HepG2 (cell line): ENCODE measurements around the gene CUL5. TPM values are rescaled to one million over a fixed set of nuclear protein-coding genes. Genes with fewer than 3 reads are reported as not detected.

Experiments used
- ATAC-seq: fragments of 200-7000 bp; cut with Tn5 transposase; 3 replicates; pipeline ENCODE4 v1.9.1; 2020; ENCODE audit warnings: mild to moderate bottlenecking, moderate library complexity
- BruUV-seq: library from RNA; stranded (reverse); fragments of 400-500 nt; replicated peaks from 2 replicates; lab custom pipeline; 2021; lab: Mats Ljungman, UMichigan
- CTCF ChIA-PET: fragments of 300-600 bp; formaldehyde crosslinking; extraction: SDS; loops from one replicate; lab custom pipeline; 2021; ENCODE audit warnings: low total read pairs, inconsistent platforms, low intra/inter-chr PET ratio; lab: Yijun Ruan, JAX
- POLR2A ChIA-PET: fragments of 350-600 bp; sonication (Branson Sonifier 250); formaldehyde crosslinking; loops from one replicate; lab custom pipeline; 2020; ENCODE audit warnings: antibody characterized with exemption, inconsistent platforms; lab: Yijun Ruan, JAX
- DNase-seq: peaks from one replicate; pipeline ENCODE4 v3.0.0-alpha.2; 2015; ENCODE audit warnings: low spot score
- FAIRE-seq: peaks from 3 replicates; lab custom pipeline; 2011; peaks lifted over from hg19 to GRCh38; lab: Jason Lieb, UNC
- H2AFZ ChIP-seq: one replicate; pipeline ENCODE4 v1.6.1; 2011; ENCODE audit warnings: low read length, inconsistent platforms
- H3K27ac ChIP-seq: fragments of 300-600 bp; 3 replicates; pipeline ENCODE4 v1.8.0; 2011; ENCODE audit warnings: mixed run types, mild to moderate bottlenecking, mixed read lengths, low read length, inconsistent platforms; ENCODE audit not compliant: insufficient read depth; ENCODE audit errors: extremely low read length
- H3K27me3 ChIP-seq, 2 experiments: fragments of 200-600 bp in 1 of 2; 2 replicates in 1 of 2; 3 replicates in 1 of 2; pipeline versions ENCODE4 v1.6.0 to v1.8.0; 2011; ENCODE audit warnings: low read length in 2 of 2, mild to moderate bottlenecking in 2 of 2, moderate library complexity in 2 of 2, inconsistent platforms in 1 of 2; ENCODE audit not compliant: insufficient read depth in 2 of 2, control insufficient read depth in 1 of 2
- H3K36me3 ChIP-seq, 2 experiments: fragments of 200-600 bp in 1 of 2; replicated peaks in 1 of 2; 2 replicates in 1 of 2; 3 replicates in 1 of 2; pipeline versions ENCODE4 v1.5.1 to v1.8.0; 2011; ENCODE audit warnings: low read length in 2 of 2, inconsistent platforms in 1 of 2; ENCODE audit not compliant: insufficient read depth in 2 of 2, control insufficient read depth in 1 of 2
- H3K4me1 ChIP-seq: 2 replicates; pipeline ENCODE4 v1.5.1; 2012; ENCODE audit warnings: low read length, inconsistent platforms; ENCODE audit not compliant: insufficient read depth
- H3K4me2 ChIP-seq: 2 replicates; pipeline ENCODE4 v1.6.0; 2011; ENCODE audit warnings: low read depth, low read length, inconsistent platforms
- H3K4me3 ChIP-seq, 3 experiments: fragments of 200-600 bp in 1 of 3; sonication (generic), shearing (Covaris generic) in 1 of 3; replicated peaks in 1 of 3; 2 replicates each; pipeline ENCODE4 v1.5.1; 2011 to 2016; ENCODE audit warnings: low read length in 3 of 3, inconsistent platforms in 2 of 3, low read depth in 2 of 3, mild to moderate bottlenecking in 2 of 3, control low read depth in 1 of 3, mixed read lengths in 1 of 3; ENCODE audit not compliant: insufficient read depth in 1 of 3
- H3K79me2 ChIP-seq: one replicate; pipeline ENCODE4 v1.6.1; 2011; ENCODE audit warnings: low read length, inconsistent platforms; ENCODE audit not compliant: insufficient read depth
- H3K9ac ChIP-seq: 2 replicates; pipeline ENCODE4 v1.6.0; 2011; ENCODE audit warnings: mild to moderate bottlenecking, low read depth, low read length, inconsistent platforms; ENCODE audit not compliant: insufficient read depth
- H3K9me3 ChIP-seq: 2 replicates; pipeline ENCODE4 v1.5.1; 2012; ENCODE audit warnings: mild to moderate bottlenecking, low read length
- H4K20me1 ChIP-seq: 2 replicates; pipeline ENCODE4 v1.6.0; 2011; ENCODE audit warnings: inconsistent platforms, mild to moderate bottlenecking, low read length, moderate library complexity; ENCODE audit not compliant: insufficient read depth
- ATF7 ChIP-seq, 2 experiments: fragments of 450-650 bp in 1 of 2; sonication (generic) in 1 of 2; formaldehyde crosslinking in 1 of 2; IDR thresholded peaks; 2 replicates each; pipeline versions ENCODE4 v1.4.0 to v1.6.1; 2016 to 2020; ENCODE audit warnings: antibody characterized with exemption in 1 of 2, mild to moderate bottlenecking in 1 of 2, missing genetic modification reagents in 1 of 2
- CHCHD3 ChIP-seq: sonication (generic); formaldehyde crosslinking; IDR thresholded peaks from 2 replicates; pipeline ENCODE4 v1.8.0; 2022; ENCODE audit warnings: mild to moderate bottlenecking, missing genetic modification reagents, moderate library complexity
- HNRNPL ChIP-seq: fragments of 200-400 bp; formaldehyde crosslinking; IDR thresholded peaks from 2 replicates; pipeline ENCODE4 v1.6.1; 2017; ENCODE audit warnings: mild to moderate bottlenecking, low read depth, low read length
- NR1H2 ChIP-seq: sonication (generic); formaldehyde crosslinking; IDR thresholded peaks from 2 replicates; pipeline ENCODE4 v1.8.1; 2022; ENCODE audit warnings: low read depth, missing genetic modification reagents, borderline replicate concordance
- RELA ChIP-seq: sonication (generic); formaldehyde crosslinking; IDR thresholded peaks from 2 replicates; pipeline ENCODE4 v1.4.0; 2020; ENCODE audit warnings: missing genetic modification reagents
- ZBTB42 ChIP-seq: sonication (generic); formaldehyde crosslinking; IDR thresholded peaks from 2 replicates; pipeline ENCODE4 v1.5.0; 2020; ENCODE audit warnings: mild to moderate bottlenecking, missing genetic modification reagents
- ZFP36L1 ChIP-seq: sonication (generic); formaldehyde crosslinking; IDR thresholded peaks from 2 replicates; pipeline ENCODE4 v1.8.0; 2022; ENCODE audit warnings: mild to moderate bottlenecking, missing genetic modification reagents, moderate library complexity
- ZKSCAN8 ChIP-seq: IDR thresholded peaks from 2 replicates; pipeline ENCODE4 v1.6.1; 2016; ENCODE audit warnings: borderline replicate concordance, missing genetic modification reagents, missing compliant biosample characterization
- ZNF33B ChIP-seq: sonication (generic); formaldehyde crosslinking; IDR thresholded peaks from 2 replicates; pipeline ENCODE4 v1.5.1; 2020; ENCODE audit warnings: mild to moderate bottlenecking, missing genetic modification reagents
- ZNF614 ChIP-seq: IDR thresholded peaks from 2 replicates; pipeline ENCODE4 v1.6.1; 2018; ENCODE audit warnings: missing biosample characterization, missing genetic modification reagents, inconsistent platforms, borderline replicate concordance
- ZNF652 ChIP-seq: IDR thresholded peaks from 2 replicates; pipeline ENCODE4 v1.6.1; 2016; ENCODE audit warnings: low read depth, borderline replicate concordance
- ZNF891 ChIP-seq: sonication (generic); formaldehyde crosslinking; IDR thresholded peaks from 2 replicates; pipeline ENCODE4 v1.5.0; 2020; ENCODE audit warnings: mild to moderate bottlenecking, missing genetic modification reagents
- ZSCAN9 ChIP-seq: IDR thresholded peaks from 2 replicates; pipeline ENCODE4 v1.6.1; 2016; ENCODE audit warnings: borderline replicate concordance
- WGBS: methylation state at CpG from one replicate; pipeline ENCODE4 v1.1.6; 2017; ENCODE audit warnings: low lambda C conversion rate; 5-methylcytosine and 5-hydroxymethylcytosine counted together
- in situ Hi-C: cut with HindIII; loops from 2 replicates; pipeline ENCODE4 v1.10.0; 2017; ENCODE audit warnings: low pct_unique_long_range_greater_than_20kb; ENCODE audit not compliant: extremely low pct_ligation_motif_present
- intact Hi-C: fragments of 100-400 bp; cut with micrococcal nuclease; formaldehyde crosslinking; loops from one replicate; pipeline ENCODE4 v1.10.0; 2022; ENCODE audit not compliant: unreplicated experiment
- polyA plus RNA-seq, 8 experiments: library from polyadenylated mRNA; depleted of rRNA in 3 of 8; stranded (reverse) in 7 of 8; unstranded in 1 of 8; fragments of >200 nt; fragmentation: Illumina TruSeq in 4 of 8; extraction: Trizol in 4 of 8; gene quantifications; 2 replicates each; pipeline versions ENCODE4 v1.2.1 to v1.2.3, GENCODE V29; 2011 to 2016; ENCODE audit warnings: low read depth in 4 of 8, missing spikeins in 1 of 8, mixed read lengths in 1 of 8; ENCODE audit not compliant: insufficient read depth in 1 of 8
- total RNA-seq, 5 experiments: library from RNA; depleted of rRNA; stranded (reverse); fragments of >200 nt; fragmentation: Illumina TruSeq; extraction: Trizol; gene quantifications; 2 replicates each; pipeline ENCODE4 v1.2.3, GENCODE V29; 2016; ENCODE audit warnings: low read depth in 1 of 5
- TF ChIP-seq, protein P1 (sequence below): sonication (generic); formaldehyde crosslinking; IDR thresholded peaks from 2 replicates; pipeline ENCODE4 v1.9.0; 2021; ENCODE audit warnings: missing genetic modification reagents, borderline replicate concordance

CUL5 gene
- total and polyA plus RNA-seq, 2 of the 13 experiments (the other 11 are each of a cell fraction or from before 2014, with no cell fraction given), result 7.0 to 24.7 TPM

DNA sequence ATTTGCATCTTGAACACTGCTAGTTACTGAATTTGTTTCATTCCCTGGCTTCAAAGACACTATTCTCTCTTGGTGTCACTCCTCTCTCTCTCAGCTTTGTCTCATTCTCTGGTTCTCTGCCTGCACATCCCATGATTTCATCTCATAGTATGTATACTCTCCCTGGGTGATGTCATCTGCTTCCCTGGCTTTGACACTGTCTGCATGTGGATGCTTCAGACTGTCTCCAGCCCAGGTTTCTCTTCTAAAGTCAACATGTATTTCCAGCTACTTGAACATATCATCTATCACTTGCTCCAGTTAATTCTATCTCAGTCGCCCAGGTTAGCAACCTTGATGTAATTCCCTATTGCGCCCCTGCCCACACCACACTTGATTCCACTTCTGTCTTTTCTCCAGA, 103.4 kb downstream of the CUL5 start:
- H3K36me3 ChIP-seq, result no peaks in the 10 kb centered on the region
- no peaks in the 10 kb centered on the region for H4K20me1 ChIP-seq
- no peak overlapping the region for H3K27ac ChIP-seq
- no peaks in the 10 kb centered on the region for H3K79me2 ChIP-seq
- POLR2A ChIA-PET, result no interaction called here
- DNase-seq, result no peak
- intact Hi-C loops, result no loop called here
- FAIRE-seq, result no peak
- no peaks in the 10 kb centered on the region for H3K4me1 ChIP-seq
- no peak overlapping the region for H3K9ac ChIP-seq
- no peaks in the 10 kb centered on the region for H3K9me3 ChIP-seq
- no peak for ATAC-seq
- TF ChIP-seq CHCHD3 (CRISPR knock-in tag) (no peak), ATF7 (IDR thresholded peaks at IDR 0.05) (peak; percentile 44; the same call in 1 of the 2 replicates), ATF7 (CRISPR knock-in tag; IDR thresholded peaks at IDR 0.05) (no peak), ZKSCAN8 (no peak), ZSCAN9 (CRISPR knock-in tag) (no peak), NR1H2 (CRISPR knock-in tag) (no peak), ZFP36L1 (no peak), HNRNPL (no peak)
- TF ChIP-seq, all 625 proteins: peak for 1
- in situ Hi-C loops, result no loop called here
- Histone ChIP-seq H3K4me3 (no peak overlapping the region), H3K4me2 (no peak overlapping the region), H3K27me3 (no peaks in the 10 kb centered on the region), H2AFZ (no peak overlapping the region)
- WGBS, result 89% methylated on average over 2 of the region's 2 CpGs
- no TSS peak for BruUV-seq
- CTCF ChIA-PET, result no interaction called here

DNA sequence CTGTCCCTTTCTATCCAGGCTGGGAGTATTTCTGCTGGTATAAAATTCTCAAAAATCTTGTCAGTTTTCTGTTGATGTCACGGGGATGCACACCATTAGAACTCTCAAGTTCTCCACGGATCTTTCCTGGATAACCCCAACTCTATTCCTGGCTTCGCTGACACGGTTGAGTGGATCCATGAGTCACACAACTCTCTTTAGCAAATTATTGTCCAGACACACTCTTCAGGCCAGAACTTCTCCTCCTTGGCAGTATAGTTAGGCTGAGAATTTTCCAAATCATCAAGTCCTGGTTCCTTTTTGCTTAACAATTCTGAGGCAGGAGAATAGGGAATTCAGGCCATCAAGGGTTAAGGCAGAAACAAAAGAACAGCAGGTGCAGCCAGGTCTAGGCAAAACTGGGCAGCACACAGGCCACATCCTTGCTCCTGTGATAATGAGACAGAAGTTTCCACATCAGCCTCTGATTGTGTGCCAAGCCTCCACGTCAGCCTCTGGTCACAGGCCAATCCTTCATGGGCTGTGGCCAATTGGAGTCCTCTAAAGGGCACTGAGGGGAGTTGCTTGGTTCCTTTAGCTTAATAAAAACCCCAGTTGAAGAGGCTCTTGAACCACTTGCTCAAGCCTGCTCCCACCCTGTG, 106.9 kb downstream of the CUL5 start:
- TF ChIP-seq ZNF614 (no peak), RELA (CRISPR knock-in tag) (no peak), ZNF891 (no peak), ZNF652 (CRISPR knock-in tag) (peak; percentile 65; the same call in 1 of the 2 replicates), ZNF33B (CRISPR knock-in tag) (no peak), ZBTB42 (CRISPR knock-in tag) (no peak)
- TF ChIP-seq, protein P1, sequence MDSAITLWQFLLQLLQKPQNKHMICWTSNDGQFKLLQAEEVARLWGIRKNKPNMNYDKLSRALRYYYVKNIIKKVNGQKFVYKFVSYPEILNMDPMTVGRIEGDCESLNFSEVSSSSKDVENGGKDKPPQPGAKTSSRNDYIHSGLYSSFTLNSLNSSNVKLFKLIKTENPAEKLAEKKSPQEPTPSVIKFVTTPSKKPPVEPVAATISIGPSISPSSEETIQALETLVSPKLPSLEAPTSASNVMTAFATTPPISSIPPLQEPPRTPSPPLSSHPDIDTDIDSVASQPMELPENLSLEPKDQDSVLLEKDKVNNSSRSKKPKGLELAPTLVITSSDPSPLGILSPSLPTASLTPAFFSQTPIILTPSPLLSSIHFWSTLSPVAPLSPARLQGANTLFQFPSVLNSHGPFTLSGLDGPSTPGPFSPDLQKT, result no peak
- peak; percentile 22 for ATAC-seq
- Histone ChIP-seq H3K79me2 (no peaks in the 10 kb centered on the region), H3K4me3 (no peak overlapping the region), H3K9ac (no peak overlapping the region), H3K4me2 (no peak overlapping the region), H3K36me3 (no peaks in the 10 kb centered on the region), H4K20me1 (no peaks in the 10 kb centered on the region), H3K27me3 (no peaks in the 10 kb centered on the region), H3K27ac (no peak overlapping the region), H3K4me1 (peaks cover 2% of the 10 kb centered on the region), H3K9me3 (no peaks in the 10 kb centered on the region), H2AFZ (no peak overlapping the region)
- FAIRE-seq, result no peak
- CTCF ChIA-PET, result no interaction called here
- no TSS peak for BruUV-seq
- intact Hi-C loops (loop anchor here (2.0 kb wide), 1 partner anchor 533 kb away; no protein-coding TSS in a partner anchor), in situ Hi-C loops (no loop called here)
- no peak for DNase-seq
- WGBS, result 60% methylated on average over 5 of the region's 5 CpGs
- POLR2A ChIA-PET, result no interaction called here
